Muscle layer of duodenum (tissue), 2 donors: ENCODE results near the gene GLTP.

Source experiments
- H3K27ac ChIP-seq: one replicate; pipeline ENCODE4 v1.7.0; 2013; ENCODE audit warnings: mild to moderate bottlenecking, low read length
- H3K27me3 ChIP-seq: one replicate; pipeline ENCODE4 v1.7.0; 2013; ENCODE audit warnings: low read depth, mild to moderate bottlenecking, control low read depth, low read length
- H3K36me3 ChIP-seq, 2 donors: one replicate each; pipeline ENCODE4 v1.7.0; 2013; ENCODE audit warnings: low read length in 2 of 2, control low read depth in 1 of 2, mild to moderate bottlenecking in 1 of 2; ENCODE audit not compliant: insufficient read depth in 2 of 2, control insufficient read depth in 1 of 2
- H3K4me1 ChIP-seq, 2 donors: one replicate each; pipeline ENCODE4 v1.7.0; 2013; ENCODE audit warnings: low read length in 2 of 2, mild to moderate bottlenecking in 2 of 2, control low read depth in 1 of 2, moderate library complexity in 1 of 2; ENCODE audit not compliant: insufficient read depth in 2 of 2, control insufficient read depth in 1 of 2
- H3K4me3 ChIP-seq, 2 donors: one replicate each; pipeline ENCODE4 v1.7.0; 2013; ENCODE audit warnings: low read length in 2 of 2, low read depth in 1 of 2, mild to moderate bottlenecking in 1 of 2
- H3K9me3 ChIP-seq, 2 donors: one replicate each; pipeline ENCODE4 v1.7.0; 2013; ENCODE audit warnings: low read length in 2 of 2, control low read depth in 1 of 2, mild to moderate bottlenecking in 1 of 2; ENCODE audit not compliant: control insufficient read depth in 1 of 2
- donor health status: healthy.

GLTP gene

GRCh38 chr12:109817627-109818231 is 62.6 kb downstream of the GLTP start:
- Histone ChIP-seq H3K4me1 (no peaks in the 10 kb centered on the region), H3K9me3 (no peaks in the 10 kb centered on the region), H3K27ac (no peak overlapping the region), H3K4me3 (no peak overlapping the region), H3K27me3 (no peaks in the 10 kb centered on the region), H3K36me3 (no peaks in the 10 kb centered on the region)

- Histone ChIP-seq H3K36me3 (no peaks in the 10 kb centered on the region), H3K4me3 (no peak overlapping the region), H3K9me3 (no peaks in the 10 kb centered on the region), H3K27me3 (no peaks in the 10 kb centered on the region), H3K27ac (no peak overlapping the region), H3K4me1 (no peaks in the 10 kb centered on the region)
Observed at GRCh38 chr12:109816870-109817269, 63.5 kb downstream of the GLTP start.

- Histone ChIP-seq H3K9me3 (no peaks in the 10 kb centered on the region), H3K27me3 (no peaks in the 10 kb centered on the region), H3K4me3 (no peak overlapping the region), H3K36me3 (no peaks in the 10 kb centered on the region), H3K27ac (no peak overlapping the region), H3K4me1 (no peaks in the 10 kb centered on the region)
Observed at GRCh38 chr12:109815757-109816617, 64.4 kb downstream of the GLTP start.

- no peaks in the 10 kb centered on the region for H3K27me3 ChIP-seq
- H3K4me3 ChIP-seq = no peak overlapping the region
- no peaks in the 10 kb centered on the region for H3K9me3 ChIP-seq
- H3K4me1 ChIP-seq = no peaks in the 10 kb centered on the region
- no peak overlapping the region for H3K27ac ChIP-seq
- H3K36me3 ChIP-seq = no peaks in the 10 kb centered on the region
Observed at GRCh38 chr12:109815225-109815624, 65.1 kb downstream of the GLTP start.

- H3K36me3 ChIP-seq = no peaks in the 10 kb centered on the region
- H3K4me3 ChIP-seq = no peak overlapping the region
- no peaks in the 10 kb centered on the region for H3K27me3 ChIP-seq
- H3K27ac ChIP-seq = no peak overlapping the region
- no peaks in the 10 kb centered on the region for H3K9me3 ChIP-seq
- no peaks in the 10 kb centered on the region for H3K4me1 ChIP-seq
Observed at GRCh38 chr12:109814600-109815150, 65.7 kb downstream of the GLTP start.

GRCh38 chr12:109813810-109814416 is 66.4 kb downstream of the GLTP start:
- H3K4me3 ChIP-seq = no peak overlapping the region
- H3K27me3 ChIP-seq = no peaks in the 10 kb centered on the region
- H3K36me3 ChIP-seq = no peaks in the 10 kb centered on the region
- H3K9me3 ChIP-seq = no peaks in the 10 kb centered on the region
- no peaks in the 10 kb centered on the region for H3K4me1 ChIP-seq
- H3K27ac ChIP-seq = no peak overlapping the region

GRCh38 chr12:109811624-109811995 is 68.7 kb downstream of the GLTP start:
- H3K9me3 ChIP-seq = no peaks in the 10 kb centered on the region
- H3K4me3 ChIP-seq = no peak overlapping the region
- H3K27ac ChIP-seq = no peak overlapping the region
- no peaks in the 10 kb centered on the region for H3K4me1 ChIP-seq
- no peaks in the 10 kb centered on the region for H3K27me3 ChIP-seq
- H3K36me3 ChIP-seq = no peaks in the 10 kb centered on the region

- Histone ChIP-seq H3K27ac (no peak overlapping the region), H3K9me3 (no peaks in the 10 kb centered on the region), H3K4me3 (no peak overlapping the region), H3K4me1 (no peaks in the 10 kb centered on the region), H3K27me3 (no peaks in the 10 kb centered on the region), H3K36me3 (no peaks in the 10 kb centered on the region)
Observed at GRCh38 chr12:109810954-109811623, 69.3 kb downstream of the GLTP start.

- H3K27me3 ChIP-seq = no peaks in the 10 kb centered on the region
- no peaks in the 10 kb centered on the region for H3K9me3 ChIP-seq
- no peaks in the 10 kb centered on the region for H3K36me3 ChIP-seq
- H3K4me1 ChIP-seq = no peaks in the 10 kb centered on the region
- no peak overlapping the region for H3K4me3 ChIP-seq
- H3K27ac ChIP-seq = no peak overlapping the region
Observed at GRCh38 chr12:109808876-109809646, 71.3 kb downstream of the GLTP start.

- no peaks in the 10 kb centered on the region for H3K9me3 ChIP-seq
- no peaks in the 10 kb centered on the region for H3K36me3 ChIP-seq
- no peaks in the 10 kb centered on the region for H3K27me3 ChIP-seq
- no peaks in the 10 kb centered on the region for H3K4me1 ChIP-seq
- H3K27ac ChIP-seq = no peak overlapping the region
- H3K4me3 ChIP-seq = no peak overlapping the region
Observed at GRCh38 chr12:109807954-109808643, 72.2 kb downstream of the GLTP start.
